Measurements from ENCODE around the gene TECR. TPM values are rescaled to one million over a fixed set of nuclear protein-coding genes. Genes with fewer than 3 reads are reported as not detected.

TECR gene
- total and polyA plus RNA-seq, 2 of the 13 experiments (the other 11 are each of a cell fraction or from before 2014, with no cell fraction given): 54.9 to 121 TPM

GRCh38 chr19:14496029-14496833 is 33.2 kb upstream of the TECR start, which contains the start of gene GIPC1 (continued):
- TF ChIP-seq ARID4A (CRISPR knock-in tag; IDR thresholded peaks at IDR 0.05; ENCODE audit: borderline replicate concordance): peak; percentile 86
- TF ChIP-seq HNRNPLL (IDR thresholded peaks at IDR 0.05; ENCODE audit: low read depth, low read length, poor library complexity, severe bottlenecking): peak; percentile 91
- peak; percentile 39; the same call in 1 of the 2 replicates for TF ChIP-seq MAF1 (CRISPR knock-in tag; IDR thresholded peaks at IDR 0.05; ENCODE audit: borderline replicate concordance)
- no peak for TF ChIP-seq CAMTA2 (CRISPR knock-in tag; IDR thresholded peaks at IDR 0.05; ENCODE audit: borderline replicate concordance)
- TF ChIP-seq SKI (IDR thresholded peaks at IDR 0.05; ENCODE audit: partially characterized antibody): peak; percentile 94
- TF ChIP-seq, protein P1, sequence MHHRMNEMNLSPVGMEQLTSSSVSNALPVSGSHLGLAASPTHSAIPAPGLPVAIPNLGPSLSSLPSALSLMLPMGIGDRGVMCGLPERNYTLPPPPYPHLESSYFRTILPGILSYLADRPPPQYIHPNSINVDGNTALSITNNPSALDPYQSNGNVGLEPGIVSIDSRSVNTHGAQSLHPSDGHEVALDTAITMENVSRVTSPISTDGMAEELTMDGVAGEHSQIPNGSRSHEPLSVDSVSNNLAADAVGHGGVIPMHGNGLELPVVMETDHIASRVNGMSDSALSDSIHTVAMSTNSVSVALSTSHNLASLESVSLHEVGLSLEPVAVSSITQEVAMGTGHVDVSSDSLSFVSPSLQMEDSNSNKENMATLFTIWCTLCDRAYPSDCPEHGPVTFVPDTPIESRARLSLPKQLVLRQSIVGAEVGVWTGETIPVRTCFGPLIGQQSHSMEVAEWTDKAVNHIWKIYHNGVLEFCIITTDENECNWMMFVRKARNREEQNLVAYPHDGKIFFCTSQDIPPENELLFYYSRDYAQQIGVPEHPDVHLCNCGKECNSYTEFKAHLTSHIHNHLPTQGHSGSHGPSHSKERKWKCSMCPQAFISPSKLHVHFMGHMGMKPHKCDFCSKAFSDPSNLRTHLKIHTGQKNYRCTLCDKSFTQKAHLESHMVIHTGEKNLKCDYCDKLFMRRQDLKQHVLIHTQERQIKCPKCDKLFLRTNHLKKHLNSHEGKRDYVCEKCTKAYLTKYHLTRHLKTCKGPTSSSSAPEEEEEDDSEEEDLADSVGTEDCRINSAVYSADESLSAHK (CRISPR knock-in tag; IDR thresholded peaks at IDR 0.05; ENCODE audit: borderline replicate concordance): no peak
- TF ChIP-seq, protein P2, sequence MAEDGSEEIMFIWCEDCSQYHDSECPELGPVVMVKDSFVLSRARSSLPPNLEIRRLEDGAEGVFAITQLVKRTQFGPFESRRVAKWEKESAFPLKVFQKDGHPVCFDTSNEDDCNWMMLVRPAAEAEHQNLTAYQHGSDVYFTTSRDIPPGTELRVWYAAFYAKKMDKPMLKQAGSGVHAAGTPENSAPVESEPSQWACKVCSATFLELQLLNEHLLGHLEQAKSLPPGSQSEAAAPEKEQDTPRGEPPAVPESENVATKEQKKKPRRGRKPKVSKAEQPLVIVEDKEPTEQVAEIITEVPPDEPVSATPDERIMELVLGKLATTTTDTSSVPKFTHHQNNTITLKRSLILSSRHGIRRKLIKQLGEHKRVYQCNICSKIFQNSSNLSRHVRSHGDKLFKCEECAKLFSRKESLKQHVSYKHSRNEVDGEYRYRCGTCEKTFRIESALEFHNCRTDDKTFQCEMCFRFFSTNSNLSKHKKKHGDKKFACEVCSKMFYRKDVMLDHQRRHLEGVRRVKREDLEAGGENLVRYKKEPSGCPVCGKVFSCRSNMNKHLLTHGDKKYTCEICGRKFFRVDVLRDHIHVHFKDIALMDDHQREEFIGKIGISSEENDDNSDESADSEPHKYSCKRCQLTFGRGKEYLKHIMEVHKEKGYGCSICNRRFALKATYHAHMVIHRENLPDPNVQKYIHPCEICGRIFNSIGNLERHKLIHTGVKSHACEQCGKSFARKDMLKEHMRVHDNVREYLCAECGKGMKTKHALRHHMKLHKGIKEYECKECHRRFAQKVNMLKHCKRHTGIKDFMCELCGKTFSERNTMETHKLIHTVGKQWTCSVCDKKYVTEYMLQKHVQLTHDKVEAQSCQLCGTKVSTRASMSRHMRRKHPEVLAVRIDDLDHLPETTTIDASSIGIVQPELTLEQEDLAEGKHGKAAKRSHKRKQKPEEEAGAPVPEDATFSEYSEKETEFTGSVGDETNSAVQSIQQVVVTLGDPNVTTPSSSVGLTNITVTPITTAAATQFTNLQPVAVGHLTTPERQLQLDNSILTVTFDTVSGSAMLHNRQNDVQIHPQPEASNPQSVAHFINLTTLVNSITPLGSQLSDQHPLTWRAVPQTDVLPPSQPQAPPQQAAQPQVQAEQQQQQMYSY (CRISPR knock-in tag; IDR thresholded peaks at IDR 0.05): 0 out of 2 replicates have a peak, but pooled peaks have one; percentile 64
- TF ChIP-seq HDAC1 (CRISPR knock-in tag; IDR thresholded peaks at IDR 0.05): peak; percentile 89
- TF ChIP-seq RBAK (CRISPR knock-in tag; IDR thresholded peaks at IDR 0.05): no peak
- peak; percentile 84 for TF ChIP-seq MYC (CRISPR knock-in tag; IDR thresholded peaks at IDR 0.05; ENCODE audit: borderline replicate concordance)
- TF ChIP-seq ZFY (CRISPR knock-in tag; IDR thresholded peaks at IDR 0.05): peak; percentile 78
- TF ChIP-seq CBFB (CRISPR knock-in tag; IDR thresholded peaks at IDR 0.05): peak; percentile 71
- TF ChIP-seq ZFX (CRISPR knock-in tag; IDR thresholded peaks at IDR 0.05; ENCODE audit: low read depth): peak; percentile 69
- 0 out of 2 replicates have a peak, but pooled peaks have one; percentile 82 for TF ChIP-seq NFATC3 (CRISPR knock-in tag; IDR thresholded peaks at IDR 0.05)
- peak; percentile 71; the same call in 1 of the 2 replicates for TF ChIP-seq GMEB1 (CRISPR knock-in tag; IDR thresholded peaks at IDR 0.05; ENCODE audit: borderline replicate concordance)
- peak; percentile 93 for TF ChIP-seq NFYC (CRISPR knock-in tag; IDR thresholded peaks at IDR 0.05)
